GM06990 (cell line): ENCODE measurements around the gene MMS22L.

ENCODE experiments used
- DNase-seq: peaks from one replicate; pipeline ENCODE4 v3.0.0-alpha.2; 2011; ENCODE audit not compliant: insufficient read length; ENCODE audit errors: extremely low read depth
- H3K27me3 ChIP-seq: replicated peaks from 2 replicates; pipeline ENCODE4 v1.6.0; 2011; ENCODE audit warnings: low read length; ENCODE audit not compliant: control insufficient read depth, insufficient read depth
- H3K36me3 ChIP-seq: 2 replicates; pipeline ENCODE4 v1.5.1; 2011; ENCODE audit warnings: low read length; ENCODE audit not compliant: control insufficient read depth, insufficient read depth
- H3K4me3 ChIP-seq: replicated peaks from 2 replicates; pipeline ENCODE4 v1.5.1; 2011; ENCODE audit warnings: low read depth, mild to moderate bottlenecking, control low read depth, low read length
- CTCF ChIP-seq: IDR thresholded peaks from 2 replicates; pipeline ENCODE4 v1.5.1; 2011; ENCODE audit warnings: low read length, control low read depth, mild to moderate bottlenecking, inconsistent platforms; ENCODE audit not compliant: insufficient read depth, poor library complexity, severe bottlenecking

The MMS22L gene

DNA sequence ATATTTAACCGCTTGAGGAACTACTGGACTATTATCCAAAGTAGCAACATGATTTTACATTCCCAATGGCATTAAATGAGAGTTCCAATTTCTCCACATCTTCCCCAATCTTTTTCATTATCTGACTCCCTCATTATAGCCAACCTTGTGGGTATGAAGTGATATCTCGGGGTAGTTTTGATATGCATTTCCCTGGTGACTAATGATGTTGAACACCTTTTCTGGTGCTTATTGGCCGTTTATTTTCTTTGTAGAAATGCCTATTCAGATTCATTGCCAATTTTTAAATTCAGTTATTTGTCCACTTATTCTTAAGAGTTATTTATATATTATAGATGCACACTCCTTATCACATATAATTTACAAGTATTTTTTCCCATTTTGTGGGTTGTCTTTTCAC lies 129.0 kb downstream of the MMS22L start:
- no peak for TF ChIP-seq CTCF

DNA sequence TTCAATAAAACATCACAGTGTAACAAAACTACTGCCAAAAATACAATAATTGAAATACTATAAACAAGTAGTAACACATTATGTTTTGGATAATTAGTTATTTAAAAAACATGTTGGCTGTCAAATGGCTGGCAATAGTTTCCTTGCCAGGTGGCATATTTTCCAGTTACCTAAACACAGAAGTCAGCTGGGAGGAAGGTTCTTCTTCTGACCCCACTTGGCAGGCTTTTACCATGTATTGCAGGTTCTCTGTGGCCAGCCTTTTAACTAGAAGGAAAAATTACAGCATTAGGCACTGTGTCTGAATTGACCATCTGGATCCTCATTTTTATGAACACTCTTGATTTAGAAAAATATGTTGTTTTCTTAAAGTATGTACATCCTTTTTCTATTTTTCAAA lies 131.4 kb downstream of the MMS22L start:
- DNase-seq, result no peak
- no peaks in the 10 kb centered on the region for H3K36me3 ChIP-seq
- no peak for TF ChIP-seq CTCF
- no peak overlapping the region for H3K4me3 ChIP-seq
- H3K27me3 ChIP-seq, result no peaks in the 10 kb centered on the region

More for the DNA sequence above, 129.0 kb downstream of the MMS22L start:
- H3K27me3 ChIP-seq, result no peaks in the 10 kb centered on the region
- DNase-seq, result no peak
- H3K36me3 ChIP-seq, result no peaks in the 10 kb centered on the region
- no peak overlapping the region for H3K4me3 ChIP-seq

- no peak for DNase-seq
- TF ChIP-seq CTCF, result no peak
- Histone ChIP-seq H3K36me3 (no peaks in the 10 kb centered on the region), H3K27me3 (no peaks in the 10 kb centered on the region), H3K4me3 (no peak overlapping the region)
These were observed 132.1 kb downstream of the MMS22L start for GRCh38 chr6:97150932-97151331.

GRCh38 chr6:97147421-97147820 lies 135.6 kb downstream of the MMS22L start:
- no peaks in the 10 kb centered on the region for H3K27me3 ChIP-seq
- H3K4me3 ChIP-seq, result no peak overlapping the region
- DNase-seq, result no peak
- no peak for TF ChIP-seq CTCF
- no peaks in the 10 kb centered on the region for H3K36me3 ChIP-seq

GRCh38 chr6:97145691-97146090 lies 137.3 kb downstream of the MMS22L start:
- H3K27me3 ChIP-seq, result no peaks in the 10 kb centered on the region
- TF ChIP-seq CTCF, result no peak

DNA sequence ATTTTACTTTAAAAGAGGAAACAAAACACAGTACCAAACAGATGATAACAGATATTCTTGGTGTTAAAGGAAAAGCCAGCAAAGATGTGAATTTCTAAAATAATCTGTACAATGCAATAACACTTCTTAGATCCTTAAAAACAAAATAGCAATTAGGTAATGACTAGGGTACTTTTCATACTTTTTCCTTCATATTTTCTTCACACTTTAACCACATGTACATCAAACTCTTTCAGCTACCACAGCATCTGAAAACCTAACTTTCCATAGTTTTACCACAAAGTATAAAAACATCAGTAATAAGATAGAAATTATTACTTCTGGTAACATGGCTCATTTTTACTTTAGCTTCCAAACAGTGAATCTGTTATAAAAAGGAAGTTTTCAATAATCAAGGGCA lies 141.3 kb downstream of the MMS22L start:
- H3K27me3 ChIP-seq, result no peaks in the 10 kb centered on the region
- no peak for DNase-seq
- TF ChIP-seq CTCF, result no peak
- H3K36me3 ChIP-seq, result no peaks in the 10 kb centered on the region
- H3K4me3 ChIP-seq, result no peak overlapping the region

More at GRCh38 chr6:97145691-97146090, 137.3 kb downstream of the MMS22L start:
- Histone ChIP-seq H3K36me3 (no peaks in the 10 kb centered on the region), H3K4me3 (no peak overlapping the region)
- DNase-seq, result no peak
